HepG2 (cell line): Measurements from ENCODE around the gene AARSD1. TPM values are rescaled to one million over a fixed set of nuclear protein-coding genes. Genes with fewer than 3 reads are reported as not detected.

Experiments used
- FOXA3 ChIP-seq: IDR thresholded peaks from 2 replicates; pipeline ENCODE4 v1.6.1; 2016; ENCODE audit warnings: missing genetic modification reagents, missing compliant biosample characterization
- FOXP1 ChIP-seq, 2 experiments: fragments of 450-650 bp in 1 of 2; IDR thresholded peaks; 2 replicates each; pipeline ENCODE4 v1.6.1; 2017 to 2018; ENCODE audit warnings: antibody characterized with exemption in 1 of 2
- IKZF4 ChIP-seq: sonication (generic); formaldehyde crosslinking; IDR thresholded peaks from 2 replicates; pipeline ENCODE4 v1.5.1; 2020; ENCODE audit warnings: borderline replicate concordance, mild to moderate bottlenecking, low read depth, missing genetic modification reagents; ENCODE audit errors: not compliant biosample characterization
- KLF16 ChIP-seq, 2 experiments: sonication (generic) in 1 of 2; formaldehyde crosslinking in 1 of 2; IDR thresholded peaks; 2 replicates each; pipeline versions ENCODE4 v1.6.1 to v1.8.0; 2016 to 2023; ENCODE audit warnings: missing genetic modification reagents in 2 of 2, missing compliant biosample characterization in 1 of 2
- MAFK ChIP-seq, 2 experiments: IDR thresholded peaks in 1 of 2; conservative IDR thresholded peaks in 1 of 2; 2 replicates each; pipeline ENCODE4 v1.6.1; 2011; ENCODE audit warnings: improper control_type of control experiment in 2 of 2, low read length in 2 of 2
- NR2F6 ChIP-seq, 2 experiments: IDR thresholded peaks; 2 replicates each; pipeline ENCODE4 v1.6.1; 2016; ENCODE audit warnings: antibody characterized with exemption in 1 of 2, mild to moderate bottlenecking in 1 of 2
- RAD21 ChIP-seq: fragments of 450-650 bp; formaldehyde crosslinking; IDR thresholded peaks from 2 replicates; pipeline ENCODE4 v1.5.0; 2020; ENCODE audit warnings: mild to moderate bottlenecking
- SIN3A ChIP-seq: IDR thresholded peaks from 2 replicates; pipeline ENCODE4 v1.6.1; 2011; ENCODE audit warnings: low read depth, mild to moderate bottlenecking, control low read depth, low read length, borderline replicate concordance
- SMC3 ChIP-seq: IDR thresholded peaks from 2 replicates; pipeline ENCODE4 v1.6.1; 2011; ENCODE audit warnings: low read length, improper control_type of control experiment
- SPEN ChIP-seq: sonication (generic); formaldehyde crosslinking; IDR thresholded peaks from 2 replicates; pipeline ENCODE4 v1.5.1; 2020; ENCODE audit warnings: low read depth, mild to moderate bottlenecking, missing genetic modification reagents
- ZNF224 ChIP-seq: sonication (generic); formaldehyde crosslinking; IDR thresholded peaks from 2 replicates; pipeline ENCODE4 v1.5.0; 2020; ENCODE audit warnings: mild to moderate bottlenecking, missing genetic modification reagents
- ZNF232 ChIP-seq: sonication (generic); formaldehyde crosslinking; IDR thresholded peaks from 2 replicates; pipeline ENCODE4 v1.4.0; 2020; ENCODE audit warnings: missing genetic modification reagents, borderline replicate concordance
- ZNF292 ChIP-seq: sonication (generic); formaldehyde crosslinking; IDR thresholded peaks from 2 replicates; pipeline ENCODE4 v1.8.1; 2022; ENCODE audit warnings: mild to moderate bottlenecking, low read depth, missing genetic modification reagents, borderline replicate concordance
- ZNF430 ChIP-seq: sonication (generic); formaldehyde crosslinking; IDR thresholded peaks from 2 replicates; pipeline ENCODE4 v1.9.0; 2021; ENCODE audit warnings: mild to moderate bottlenecking, missing genetic modification reagents
- ZNF788 ChIP-seq: sonication (generic); formaldehyde crosslinking; IDR thresholded peaks from 2 replicates; pipeline ENCODE4 v1.5.0; 2020; ENCODE audit warnings: mild to moderate bottlenecking, missing genetic modification reagents, borderline replicate concordance
- ZSCAN20 ChIP-seq: sonication (generic); formaldehyde crosslinking; IDR thresholded peaks from 2 replicates; pipeline ENCODE4 v1.4.0; 2020; ENCODE audit warnings: missing genetic modification reagents, mild to moderate bottlenecking, borderline replicate concordance
- ZSCAN9 ChIP-seq: IDR thresholded peaks from 2 replicates; pipeline ENCODE4 v1.6.1; 2016; ENCODE audit warnings: borderline replicate concordance
- polyA plus RNA-seq, 8 experiments: library from polyadenylated mRNA; depleted of rRNA in 3 of 8; stranded (reverse) in 7 of 8; unstranded in 1 of 8; fragments of >200 nt; fragmentation: Illumina TruSeq in 4 of 8; extraction: Trizol in 4 of 8; gene quantifications; 2 replicates each; pipeline versions ENCODE4 v1.2.1 to v1.2.3, GENCODE V29; 2011 to 2016; ENCODE audit warnings: low read depth in 4 of 8, missing spikeins in 1 of 8, mixed read lengths in 1 of 8; ENCODE audit not compliant: insufficient read depth in 1 of 8
- total RNA-seq, 5 experiments: library from RNA; depleted of rRNA; stranded (reverse); fragments of >200 nt; fragmentation: Illumina TruSeq; extraction: Trizol; gene quantifications; 2 replicates each; pipeline ENCODE4 v1.2.3, GENCODE V29; 2016; ENCODE audit warnings: low read depth in 1 of 5
- TF ChIP-seq, protein P1 (sequence below): sonication (generic); formaldehyde crosslinking; IDR thresholded peaks from 2 replicates; pipeline ENCODE4 v1.4.0; 2020; ENCODE audit warnings: missing genetic modification reagents
- TF ChIP-seq, protein P2 (sequence below): sonication (generic); formaldehyde crosslinking; IDR thresholded peaks from 2 replicates; pipeline ENCODE4 v1.5.0; 2020; ENCODE audit warnings: missing genetic modification reagents
- TF ChIP-seq, protein P3 (sequence below): sonication (generic); formaldehyde crosslinking; IDR thresholded peaks from 2 replicates; pipeline ENCODE4 v1.4.0; 2020; ENCODE audit warnings: missing genetic modification reagents
- TF ChIP-seq, protein P4 (sequence below), 2 experiments: fragments of 450-650 bp in 1 of 2; sonication (generic) in 1 of 2; formaldehyde crosslinking; IDR thresholded peaks; 2 replicates each; pipeline versions ENCODE4 v1.5.0 to v1.8.0; 2020 to 2022; ENCODE audit warnings: mild to moderate bottlenecking in 1 of 2, missing genetic modification reagents in 1 of 2

AARSD1 gene
- total and polyA plus RNA-seq, 2 of the 13 experiments (the other 11 are each of a cell fraction or from before 2014, with no cell fraction given): 24.7 to 29.3 TPM

DNA sequence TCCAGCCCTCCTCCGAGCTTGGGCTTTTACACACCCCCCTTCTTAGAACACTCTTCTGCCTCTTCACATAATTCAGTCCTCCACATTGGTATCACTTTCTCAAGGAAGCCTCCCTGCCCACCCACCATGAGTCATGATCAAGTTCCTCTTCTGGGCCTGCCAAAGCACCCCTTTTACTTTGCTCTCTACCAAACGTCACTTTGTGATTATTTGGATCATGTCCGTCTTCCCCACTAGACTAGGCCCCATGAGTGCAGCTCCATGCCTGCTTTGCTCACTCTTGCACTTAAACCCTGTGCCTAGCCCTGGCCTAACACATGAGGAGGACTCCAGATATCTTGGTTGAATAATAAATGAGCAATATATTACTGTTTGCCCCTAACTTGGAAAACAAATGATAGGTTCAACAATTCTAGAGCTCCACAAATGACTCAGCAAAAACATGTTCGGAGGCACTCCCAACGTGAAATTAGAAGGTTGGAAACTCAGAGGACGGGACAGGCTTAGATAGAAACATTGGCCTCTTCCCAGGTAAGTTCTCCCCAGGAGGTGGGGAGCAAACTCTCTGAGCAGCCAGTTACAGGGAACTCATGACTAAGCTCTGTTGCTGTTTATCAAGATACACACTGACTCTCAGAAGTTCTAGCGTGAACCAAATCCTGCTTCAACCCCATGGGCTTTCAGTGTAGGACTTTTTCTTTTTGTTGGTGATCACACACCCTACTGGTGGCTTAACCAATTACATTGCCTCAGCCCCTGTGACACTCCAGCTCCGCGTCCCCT is 35.3 kb downstream of the AARSD1 start (continued):
- TF ChIP-seq, protein P1, sequence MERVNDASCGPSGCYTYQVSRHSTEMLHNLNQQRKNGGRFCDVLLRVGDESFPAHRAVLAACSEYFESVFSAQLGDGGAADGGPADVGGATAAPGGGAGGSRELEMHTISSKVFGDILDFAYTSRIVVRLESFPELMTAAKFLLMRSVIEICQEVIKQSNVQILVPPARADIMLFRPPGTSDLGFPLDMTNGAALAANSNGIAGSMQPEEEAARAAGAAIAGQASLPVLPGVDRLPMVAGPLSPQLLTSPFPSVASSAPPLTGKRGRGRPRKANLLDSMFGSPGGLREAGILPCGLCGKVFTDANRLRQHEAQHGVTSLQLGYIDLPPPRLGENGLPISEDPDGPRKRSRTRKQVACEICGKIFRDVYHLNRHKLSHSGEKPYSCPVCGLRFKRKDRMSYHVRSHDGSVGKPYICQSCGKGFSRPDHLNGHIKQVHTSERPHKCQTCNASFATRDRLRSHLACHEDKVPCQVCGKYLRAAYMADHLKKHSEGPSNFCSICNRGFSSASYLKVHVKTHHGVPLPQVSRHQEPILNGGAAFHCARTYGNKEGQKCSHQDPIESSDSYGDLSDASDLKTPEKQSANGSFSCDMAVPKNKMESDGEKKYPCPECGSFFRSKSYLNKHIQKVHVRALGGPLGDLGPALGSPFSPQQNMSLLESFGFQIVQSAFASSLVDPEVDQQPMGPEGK (CRISPR knock-in tag): peak; percentile 50
- TF ChIP-seq ZNF292 (CRISPR knock-in tag): 0 out of 2 replicates have a peak, but pooled peaks have one; percentile 30
- TF ChIP-seq IKZF4 (CRISPR knock-in tag): no peak
- TF ChIP-seq ZNF224 (CRISPR knock-in tag): no peak
- peak; percentile 56; the same call in 1 of the 2 replicates for TF ChIP-seq ZNF430 (CRISPR knock-in tag)
- TF ChIP-seq, protein P2, sequence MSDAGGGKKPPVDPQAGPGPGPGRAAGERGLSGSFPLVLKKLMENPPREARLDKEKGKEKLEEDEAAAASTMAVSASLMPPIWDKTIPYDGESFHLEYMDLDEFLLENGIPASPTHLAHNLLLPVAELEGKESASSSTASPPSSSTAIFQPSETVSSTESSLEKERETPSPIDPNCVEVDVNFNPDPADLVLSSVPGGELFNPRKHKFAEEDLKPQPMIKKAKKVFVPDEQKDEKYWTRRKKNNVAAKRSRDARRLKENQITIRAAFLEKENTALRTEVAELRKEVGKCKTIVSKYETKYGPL (CRISPR knock-in tag): no peak
- TF ChIP-seq FOXA3 (CRISPR knock-in tag): peak; percentile 90
- peak; percentile 94 for TF ChIP-seq RAD21 (CRISPR knock-in tag)
- 0 out of 2 replicates have a peak, but pooled peaks have one; percentile 41 for TF ChIP-seq ZSCAN20 (CRISPR knock-in tag)
- TF ChIP-seq SIN3A: peak; percentile 61; the same call in 1 of the 2 replicates
- peak; percentile 78; the same call in 1 of the 2 replicates for TF ChIP-seq ZSCAN9 (CRISPR knock-in tag)
- TF ChIP-seq KLF16 (CRISPR knock-in tag; IDR thresholded peaks at IDR 0.05): peak in 1 of 2 experiments; percentile 67; a peak in 2 of 4 replicates
- TF ChIP-seq NR2F6 (IDR thresholded peaks at IDR 0.05): peak; percentile 45; the same call in 1 of the 2 replicates
- peak; percentile 33; the same call in 1 of the 2 replicates for TF ChIP-seq NR2F6 (CRISPR knock-in tag; IDR thresholded peaks at IDR 0.05)
- TF ChIP-seq, protein P3, sequence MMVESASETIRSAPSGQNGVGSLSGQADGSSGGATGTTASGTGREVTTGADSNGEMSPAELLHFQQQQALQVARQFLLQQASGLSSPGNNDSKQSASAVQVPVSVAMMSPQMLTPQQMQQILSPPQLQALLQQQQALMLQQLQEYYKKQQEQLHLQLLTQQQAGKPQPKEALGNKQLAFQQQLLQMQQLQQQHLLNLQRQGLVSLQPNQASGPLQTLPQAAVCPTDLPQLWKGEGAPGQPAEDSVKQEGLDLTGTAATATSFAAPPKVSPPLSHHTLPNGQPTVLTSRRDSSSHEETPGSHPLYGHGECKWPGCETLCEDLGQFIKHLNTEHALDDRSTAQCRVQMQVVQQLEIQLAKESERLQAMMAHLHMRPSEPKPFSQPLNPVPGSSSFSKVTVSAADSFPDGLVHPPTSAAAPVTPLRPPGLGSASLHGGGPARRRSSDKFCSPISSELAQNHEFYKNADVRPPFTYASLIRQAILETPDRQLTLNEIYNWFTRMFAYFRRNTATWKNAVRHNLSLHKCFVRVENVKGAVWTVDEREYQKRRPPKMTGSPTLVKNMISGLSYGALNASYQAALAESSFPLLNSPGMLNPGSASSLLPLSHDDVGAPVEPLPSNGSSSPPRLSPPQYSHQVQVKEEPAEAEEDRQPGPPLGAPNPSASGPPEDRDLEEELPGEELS (CRISPR knock-in tag): peak; percentile 56; the same call in 1 of the 2 replicates
- peak; percentile 34; the same call in 1 of the 2 replicates for TF ChIP-seq SPEN (CRISPR knock-in tag)
- peak; percentile 43; the same call in 1 of the 2 replicates for TF ChIP-seq FOXP1 (IDR thresholded peaks at IDR 0.05)
- TF ChIP-seq FOXP1 (CRISPR knock-in tag; IDR thresholded peaks at IDR 0.05): peak; percentile 79
- peak; percentile 94 for TF ChIP-seq SMC3
- peak; percentile 60; the same call in 1 of the 2 replicates for TF ChIP-seq ZNF232
- peak; percentile 85 to 95 for TF ChIP-seq MAFK (conservative IDR thresholded peaks at IDR 0.05 in 1 of 2, IDR thresholded peaks at IDR 0.05 in 1 of 2; ENCODE audit: low read length in 2 of 2)
- TF ChIP-seq, protein P4, sequence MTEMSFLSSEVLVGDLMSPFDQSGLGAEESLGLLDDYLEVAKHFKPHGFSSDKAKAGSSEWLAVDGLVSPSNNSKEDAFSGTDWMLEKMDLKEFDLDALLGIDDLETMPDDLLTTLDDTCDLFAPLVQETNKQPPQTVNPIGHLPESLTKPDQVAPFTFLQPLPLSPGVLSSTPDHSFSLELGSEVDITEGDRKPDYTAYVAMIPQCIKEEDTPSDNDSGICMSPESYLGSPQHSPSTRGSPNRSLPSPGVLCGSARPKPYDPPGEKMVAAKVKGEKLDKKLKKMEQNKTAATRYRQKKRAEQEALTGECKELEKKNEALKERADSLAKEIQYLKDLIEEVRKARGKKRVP (CRISPR knock-in tag; IDR thresholded peaks at IDR 0.05): 0 out of 4 replicates have a peak, but pooled peaks of 1 of the 2 experiments have one; percentile 17
- peak; percentile 26; the same call in 1 of the 2 replicates for TF ChIP-seq ZNF788
